ENCODE data around the gene FCHO2.

DNA sequence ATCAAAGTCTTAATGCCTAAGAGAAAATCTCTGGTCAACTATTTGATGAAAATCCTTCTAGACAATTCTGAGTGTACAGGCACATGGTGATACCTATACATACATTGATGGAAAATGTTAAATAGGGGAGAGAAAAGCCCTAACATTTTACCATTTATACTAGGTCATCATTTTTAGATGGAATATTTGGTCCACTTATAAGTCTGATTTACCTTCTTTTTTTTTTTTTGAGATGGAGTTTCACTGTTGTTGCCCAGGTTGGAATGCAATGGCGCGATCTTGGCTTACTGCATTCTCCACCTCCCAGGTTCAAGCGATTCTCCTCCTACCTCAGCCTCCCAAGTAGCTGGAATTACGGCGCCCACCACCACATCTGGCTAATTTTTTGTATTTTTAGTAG lies 81.7 kb downstream of the FCHO2 start:
- TF ChIP-seq CTCF (conservative IDR thresholded peaks at IDR 0.05) (no peak), ZFX (IDR thresholded peaks at IDR 0.05) (no peak)

Measured in C4-2B (cell line).